Neutrophil (primary cell): ENCODE data around the gene AGAP1.

Experiments used
- H3K27ac ChIP-seq: fragments of 200-600 bp; sonication (generic); 2 replicates; pipeline ENCODE4 v1.5.1; 2016; ENCODE audit warnings: mild to moderate bottlenecking, moderate library complexity
- H3K27me3 ChIP-seq: fragments of 200-600 bp; sonication (generic); 2 replicates; pipeline ENCODE4 v1.6.0; 2016; ENCODE audit warnings: mild to moderate bottlenecking
- H3K36me3 ChIP-seq: fragments of 200-600 bp; sonication (generic); 2 replicates; pipeline ENCODE4 v1.5.1; 2017
- H3K4me1 ChIP-seq, 2 experiments: fragments of 200-600 bp in 1 of 2; sonication (generic) in 1 of 2; 1 replicate in 1 of 2; 2 replicates in 1 of 2; pipeline versions ENCODE4 v1.5.1 to v1.6.1; 2013 to 2016; ENCODE audit warnings: low read depth in 1 of 2, low read length in 1 of 2, mild to moderate bottlenecking in 1 of 2, moderate library complexity in 1 of 2; ENCODE audit not compliant: control insufficient read depth in 1 of 2, insufficient read depth in 1 of 2
- H3K4me3 ChIP-seq, 2 experiments: fragments of 200-600 bp in 1 of 2; sonication (generic) in 1 of 2; 1 replicate in 1 of 2; 2 replicates in 1 of 2; pipeline ENCODE4 v1.5.1; 2013 to 2016; ENCODE audit warnings: low read depth in 1 of 2, low read length in 1 of 2, mild to moderate bottlenecking in 1 of 2, moderate library complexity in 1 of 2
- H3K9me3 ChIP-seq: fragments of 200-600 bp; sonication (generic); 2 replicates; pipeline ENCODE4 v1.5.1; 2016
- TF ChIP-seq, protein P1 (sequence below): fragments of 200-600 bp; sonication (generic); IDR thresholded peaks from 2 replicates; pipeline ENCODE4 v1.5.1; 2016; ENCODE audit warnings: antibody characterized with exemption

The AGAP1 gene

DNA sequence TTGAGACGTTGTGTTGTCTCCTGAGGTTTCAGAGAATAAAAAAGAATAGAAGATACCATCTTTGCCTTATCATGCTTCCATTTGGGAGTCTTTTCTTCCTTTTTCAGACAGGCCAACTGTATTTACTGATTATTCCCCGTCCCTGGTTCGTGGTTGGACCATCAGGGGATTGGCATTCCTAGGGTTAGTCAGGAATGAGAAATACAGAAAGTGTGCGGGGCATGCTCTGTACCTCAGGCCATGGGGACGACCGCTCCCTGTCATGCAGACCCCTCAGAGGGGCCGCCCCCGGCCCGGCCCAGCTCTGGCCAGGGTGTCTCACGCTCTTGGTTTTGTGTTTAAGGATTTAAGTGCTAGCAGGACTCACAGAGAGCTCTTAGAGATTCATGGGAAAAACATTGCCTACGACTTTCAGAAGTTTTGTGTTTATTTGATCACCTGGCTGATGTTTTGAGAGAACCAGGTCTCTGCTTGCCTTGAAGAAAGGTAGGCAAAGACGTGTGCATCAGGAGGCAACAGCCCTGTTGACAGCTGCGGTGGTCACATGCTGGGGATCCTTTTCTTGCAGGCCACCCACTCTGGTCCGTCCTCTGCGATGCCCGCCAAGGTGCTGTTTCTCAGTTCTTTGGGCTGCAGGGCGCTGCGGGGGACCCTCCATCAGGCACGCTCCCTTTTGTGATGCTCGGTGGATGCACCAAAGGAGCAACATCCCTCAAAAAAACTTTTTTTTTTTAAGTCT lies 317.8 kb downstream of the AGAP1 start:
- TF ChIP-seq, protein P1, sequence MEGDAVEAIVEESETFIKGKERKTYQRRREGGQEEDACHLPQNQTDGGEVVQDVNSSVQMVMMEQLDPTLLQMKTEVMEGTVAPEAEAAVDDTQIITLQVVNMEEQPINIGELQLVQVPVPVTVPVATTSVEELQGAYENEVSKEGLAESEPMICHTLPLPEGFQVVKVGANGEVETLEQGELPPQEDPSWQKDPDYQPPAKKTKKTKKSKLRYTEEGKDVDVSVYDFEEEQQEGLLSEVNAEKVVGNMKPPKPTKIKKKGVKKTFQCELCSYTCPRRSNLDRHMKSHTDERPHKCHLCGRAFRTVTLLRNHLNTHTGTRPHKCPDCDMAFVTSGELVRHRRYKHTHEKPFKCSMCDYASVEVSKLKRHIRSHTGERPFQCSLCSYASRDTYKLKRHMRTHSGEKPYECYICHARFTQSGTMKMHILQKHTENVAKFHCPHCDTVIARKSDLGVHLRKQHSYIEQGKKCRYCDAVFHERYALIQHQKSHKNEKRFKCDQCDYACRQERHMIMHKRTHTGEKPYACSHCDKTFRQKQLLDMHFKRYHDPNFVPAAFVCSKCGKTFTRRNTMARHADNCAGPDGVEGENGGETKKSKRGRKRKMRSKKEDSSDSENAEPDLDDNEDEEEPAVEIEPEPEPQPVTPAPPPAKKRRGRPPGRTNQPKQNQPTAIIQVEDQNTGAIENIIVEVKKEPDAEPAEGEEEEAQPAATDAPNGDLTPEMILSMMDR = no peak
- Histone ChIP-seq H3K27me3 (no peaks in the 10 kb centered on the region), H3K27ac (no peak overlapping the region), H3K4me3 (no peak overlapping the region), H3K9me3 (no peaks in the 10 kb centered on the region), H3K36me3 (no peaks in the 10 kb centered on the region), H3K4me1 (no peaks in the 10 kb centered on the region)

GRCh38 chr2:235812185-235812665 lies 318.4 kb downstream of the AGAP1 start:
- H3K27me3 ChIP-seq = no peaks in the 10 kb centered on the region
- H3K27ac ChIP-seq = no peak overlapping the region
- H3K9me3 ChIP-seq = no peaks in the 10 kb centered on the region
- H3K4me3 ChIP-seq = no peak overlapping the region
- TF ChIP-seq, protein P1 = no peak
- no peaks in the 10 kb centered on the region for H3K36me3 ChIP-seq
- no peaks in the 10 kb centered on the region for H3K4me1 ChIP-seq

- Histone ChIP-seq H3K4me3 (no peak overlapping the region), H3K27me3 (no peaks in the 10 kb centered on the region), H3K27ac (no peak overlapping the region), H3K9me3 (no peaks in the 10 kb centered on the region), H3K4me1 (no peaks in the 10 kb centered on the region), H3K36me3 (no peaks in the 10 kb centered on the region)
- TF ChIP-seq, protein P1 = no peak
Measured at GRCh38 chr2:235813398-235813797, 319.6 kb downstream of the AGAP1 start.

DNA sequence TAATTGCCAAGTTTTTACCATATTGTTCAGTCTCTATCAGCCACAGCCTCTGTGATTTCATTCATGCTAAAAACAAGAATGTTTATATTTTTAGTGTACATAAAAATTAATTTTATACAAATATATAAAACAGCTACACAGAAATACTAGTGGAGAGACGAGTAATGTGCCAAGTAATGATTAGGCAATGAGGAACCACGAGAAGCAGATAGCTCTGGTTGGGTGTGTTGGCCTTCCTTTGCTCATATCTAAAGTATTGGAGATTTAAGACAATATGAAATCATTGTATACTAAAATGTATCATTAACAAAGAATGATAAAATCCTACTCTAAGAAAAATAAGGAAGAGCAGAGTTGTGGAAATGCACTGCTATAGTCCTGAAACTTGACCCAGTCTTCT lies 326.7 kb downstream of the AGAP1 start:
- no peaks in the 10 kb centered on the region for H3K27me3 ChIP-seq
- H3K4me1 ChIP-seq = no peaks in the 10 kb centered on the region
- H3K36me3 ChIP-seq = no peaks in the 10 kb centered on the region
- no peak overlapping the region for H3K4me3 ChIP-seq
- no peak overlapping the region for H3K27ac ChIP-seq
- TF ChIP-seq, protein P1 = no peak
- no peaks in the 10 kb centered on the region for H3K9me3 ChIP-seq

GRCh38 chr2:235824331-235824730 lies 330.5 kb downstream of the AGAP1 start:
- TF ChIP-seq, protein P1 = no peak
- Histone ChIP-seq H3K36me3 (no peaks in the 10 kb centered on the region), H3K27ac (no peak overlapping the region), H3K9me3 (no peaks in the 10 kb centered on the region), H3K4me1 (no peaks in the 10 kb centered on the region), H3K4me3 (no peak overlapping the region), H3K27me3 (no peaks in the 10 kb centered on the region)
